ENCODE measurements around the gene PRKX.
"Not testable (repeated sequence)": the region's sequence is repeated elsewhere in the genome, so short reads cannot be mapped to it uniquely, and the experiment has no call there.

PRKX gene

GRCh38 chrX:3690140-3690539 lies 23.3 kb downstream of the PRKX start:
- Histone ChIP-seq H3K79me2 (ENCODE audit: insufficient read depth, low read length) (peaks cover 64% of the 10 kb centered on the region), H3K9ac (ENCODE audit: low read depth, low read length) (no peak overlapping the region), H3K27ac (ENCODE audit: low read length) (no peak overlapping the region), H2AFZ (ENCODE audit: low read depth, low read length) (no peak overlapping the region), H3K4me3 (ENCODE audit: low read depth in 1 of 2, low read length in 2 of 2) (no peak overlapping the region), H3K4me2 (ENCODE audit: insufficient read depth, low read length) (no peak overlapping the region), H3K4me1 (ENCODE audit: insufficient read depth, low read length) (no peaks in the 10 kb centered on the region), H3K27me3 (ENCODE audit: insufficient read depth, low read length, poor library complexity) (no peaks in the 10 kb centered on the region), H3K36me3 (ENCODE audit: insufficient read depth, low read length) (no peaks in the 10 kb centered on the region), H3K9me3 (ENCODE audit: insufficient read depth, low read length, severe bottlenecking) (no peaks in the 10 kb centered on the region), H4K20me1 (ENCODE audit: insufficient read depth, low read length) (peaks cover 15% of the 10 kb centered on the region)
- TF ChIP-seq EZH2 (IDR thresholded peaks at IDR 0.05; ENCODE audit: borderline replicate concordance, low read depth, low read length, severe bottlenecking) (no peak), CTCF (IDR thresholded peaks at IDR 0.05; ENCODE audit: borderline replicate concordance, extremely low read depth, low read length, poor library complexity, severe bottlenecking) (no peak)
- DNase-seq: no peak
- ATAC-seq (ENCODE audit: insufficient read depth, low read depth): no peak

- H3K27me3 ChIP-seq (ENCODE audit: insufficient read depth, low read length, poor library complexity); DNase-seq; H4K20me1 ChIP-seq (ENCODE audit: insufficient read depth, low read length); H3K36me3 ChIP-seq (ENCODE audit: insufficient read depth, low read length); H3K4me3 ChIP-seq (ENCODE audit: low read depth in 1 of 2, low read length in 2 of 2); H3K27ac ChIP-seq (ENCODE audit: low read length); H3K9me3 ChIP-seq (ENCODE audit: insufficient read depth, low read length, severe bottlenecking); ATAC-seq (ENCODE audit: insufficient read depth, low read depth); H3K9ac ChIP-seq (ENCODE audit: low read depth, low read length); H2AFZ ChIP-seq (ENCODE audit: low read depth, low read length); H3K4me2 ChIP-seq (ENCODE audit: insufficient read depth, low read length); H3K4me1 ChIP-seq (ENCODE audit: insufficient read depth, low read length): not testable (repeated sequence)
- H3K79me2 ChIP-seq (ENCODE audit: insufficient read depth, low read length): peaks cover 25% of the 10 kb centered on the region
Observed at GRCh38 chrX:3683236-3683635, 30.2 kb downstream of the PRKX start.

- no peak overlapping the region for H3K4me3 ChIP-seq (ENCODE audit: low read depth in 1 of 2, low read length in 2 of 2)
- no peak overlapping the region for H3K27ac ChIP-seq (ENCODE audit: low read length)
- H4K20me1 ChIP-seq (ENCODE audit: insufficient read depth, low read length): peaks cover 5% of the 10 kb centered on the region; the same call in 1 of the 2 replicates
- TF ChIP-seq EZH2 (IDR thresholded peaks at IDR 0.05; ENCODE audit: borderline replicate concordance, low read depth, low read length, severe bottlenecking) (no peak), CTCF (IDR thresholded peaks at IDR 0.05; ENCODE audit: borderline replicate concordance, extremely low read depth, low read length, poor library complexity, severe bottlenecking) (no peak)
- no peaks in the 10 kb centered on the region for H3K36me3 ChIP-seq (ENCODE audit: insufficient read depth, low read length)
- DNase-seq (no peak), ATAC-seq (ENCODE audit: insufficient read depth, low read depth) (no peak)
- H3K4me2 ChIP-seq (ENCODE audit: insufficient read depth, low read length): no peak overlapping the region
- no peak overlapping the region for H2AFZ ChIP-seq (ENCODE audit: low read depth, low read length)
- peaks cover 23% of the 10 kb centered on the region for H3K79me2 ChIP-seq (ENCODE audit: insufficient read depth, low read length)
- H3K9ac ChIP-seq (ENCODE audit: low read depth, low read length): no peak overlapping the region
- no peaks in the 10 kb centered on the region for H3K9me3 ChIP-seq (ENCODE audit: insufficient read depth, low read length, severe bottlenecking)
- no peaks in the 10 kb centered on the region for H3K27me3 ChIP-seq (ENCODE audit: insufficient read depth, low read length, poor library complexity)
- no peaks in the 10 kb centered on the region for H3K4me1 ChIP-seq (ENCODE audit: insufficient read depth, low read length)
Observed at GRCh38 chrX:3680459-3680858, 33.0 kb downstream of the PRKX start.

- no peaks in the 10 kb centered on the region for H3K9me3 ChIP-seq (ENCODE audit: insufficient read depth, low read length, severe bottlenecking)
- H4K20me1 ChIP-seq (ENCODE audit: insufficient read depth, low read length): peaks cover 5% of the 10 kb centered on the region; the same call in 1 of the 2 replicates
- H3K79me2 ChIP-seq (ENCODE audit: insufficient read depth, low read length): peaks cover 20% of the 10 kb centered on the region
- no peak overlapping the region for H2AFZ ChIP-seq (ENCODE audit: low read depth, low read length)
- peaks cover 3% of the 10 kb centered on the region; the same call in 1 of the 2 replicates for H3K36me3 ChIP-seq (ENCODE audit: insufficient read depth, low read length)
- no peaks in the 10 kb centered on the region for H3K27me3 ChIP-seq (ENCODE audit: insufficient read depth, low read length, poor library complexity)
- H3K27ac ChIP-seq (ENCODE audit: low read length): no peak overlapping the region
- no peak for TF ChIP-seq EZH2 (IDR thresholded peaks at IDR 0.05; ENCODE audit: borderline replicate concordance, low read depth, low read length, severe bottlenecking)
- TF ChIP-seq CTCF (IDR thresholded peaks at IDR 0.05; ENCODE audit: borderline replicate concordance, extremely low read depth, low read length, poor library complexity, severe bottlenecking): no peak
- H3K9ac ChIP-seq (ENCODE audit: low read depth, low read length): no peak overlapping the region
- no peak overlapping the region for H3K4me2 ChIP-seq (ENCODE audit: insufficient read depth, low read length)
- ATAC-seq (ENCODE audit: insufficient read depth, low read depth) (no peak), DNase-seq (no peak)
- H3K4me3 ChIP-seq (ENCODE audit: low read depth in 1 of 2, low read length in 2 of 2): no peak overlapping the region
- no peaks in the 10 kb centered on the region for H3K4me1 ChIP-seq (ENCODE audit: insufficient read depth, low read length)
Observed at GRCh38 chrX:3679669-3680068, 33.8 kb downstream of the PRKX start.
